Measurements from ENCODE around the gene PUM1.
A peak's percentile ranks its signal among the peaks of the same experiment; 100 is the strongest.

Gene PUM1

DNA sequence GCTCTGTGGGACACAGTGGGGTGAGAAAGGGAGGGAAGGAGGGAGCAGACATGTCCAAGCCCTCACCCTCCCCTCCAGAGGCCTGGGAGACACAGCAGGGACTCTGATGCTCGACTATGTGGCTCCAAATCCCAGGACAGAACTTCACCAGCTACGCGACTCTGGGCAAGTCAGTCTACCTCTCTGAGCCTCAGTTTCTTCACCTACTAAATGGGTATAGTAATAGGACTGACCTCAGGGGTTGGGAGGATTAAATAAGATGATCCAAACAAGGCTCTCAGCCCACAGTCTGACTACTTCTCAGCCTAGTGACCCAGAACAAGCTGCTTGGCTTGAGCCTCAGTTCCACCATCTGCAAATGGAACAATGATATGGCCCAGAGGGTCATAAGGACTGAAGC, 176.5 kb downstream of the PUM1 start:
- no peak for TF ChIP-seq JUND (IDR thresholded peaks at IDR 0.05; ENCODE audit: low read depth)
- no peak for DNase-seq (ENCODE audit: low read depth in 1 of 2, low spot score in 1 of 2)
- in situ Hi-C loops (cut with HindIII; ENCODE audit: low pct_unique_long_range_greater_than_20kb, low sequenced_read_pairs): no loop called here

DNA sequence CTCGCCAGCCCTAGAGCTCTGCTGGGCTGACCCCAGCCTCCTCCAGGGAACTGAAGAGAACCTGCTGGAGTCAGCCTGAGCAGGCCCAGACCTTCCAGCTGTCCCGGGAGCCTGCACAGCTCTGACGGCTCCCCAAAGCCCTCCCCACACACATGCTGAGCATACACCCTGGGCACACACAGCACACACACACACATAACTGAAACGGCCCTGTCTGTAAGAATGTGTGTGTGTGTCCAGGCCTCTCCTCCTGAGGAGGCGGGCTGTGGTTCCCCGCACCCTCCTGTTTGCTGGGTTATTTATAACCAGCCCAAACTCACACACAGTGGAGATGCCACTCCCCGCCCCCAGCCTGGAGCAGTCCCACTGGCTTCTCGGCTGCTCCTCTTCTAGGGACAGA, 177.1 kb downstream of the PUM1 start:
- peak; percentile 16 to 70 for DNase-seq (ENCODE audit: low read depth in 1 of 2, low spot score in 1 of 2)
- in situ Hi-C loops (cut with HindIII; ENCODE audit: low pct_unique_long_range_greater_than_20kb, low sequenced_read_pairs): no loop called here
- no peak for TF ChIP-seq JUND (IDR thresholded peaks at IDR 0.05; ENCODE audit: low read depth)

DNA sequence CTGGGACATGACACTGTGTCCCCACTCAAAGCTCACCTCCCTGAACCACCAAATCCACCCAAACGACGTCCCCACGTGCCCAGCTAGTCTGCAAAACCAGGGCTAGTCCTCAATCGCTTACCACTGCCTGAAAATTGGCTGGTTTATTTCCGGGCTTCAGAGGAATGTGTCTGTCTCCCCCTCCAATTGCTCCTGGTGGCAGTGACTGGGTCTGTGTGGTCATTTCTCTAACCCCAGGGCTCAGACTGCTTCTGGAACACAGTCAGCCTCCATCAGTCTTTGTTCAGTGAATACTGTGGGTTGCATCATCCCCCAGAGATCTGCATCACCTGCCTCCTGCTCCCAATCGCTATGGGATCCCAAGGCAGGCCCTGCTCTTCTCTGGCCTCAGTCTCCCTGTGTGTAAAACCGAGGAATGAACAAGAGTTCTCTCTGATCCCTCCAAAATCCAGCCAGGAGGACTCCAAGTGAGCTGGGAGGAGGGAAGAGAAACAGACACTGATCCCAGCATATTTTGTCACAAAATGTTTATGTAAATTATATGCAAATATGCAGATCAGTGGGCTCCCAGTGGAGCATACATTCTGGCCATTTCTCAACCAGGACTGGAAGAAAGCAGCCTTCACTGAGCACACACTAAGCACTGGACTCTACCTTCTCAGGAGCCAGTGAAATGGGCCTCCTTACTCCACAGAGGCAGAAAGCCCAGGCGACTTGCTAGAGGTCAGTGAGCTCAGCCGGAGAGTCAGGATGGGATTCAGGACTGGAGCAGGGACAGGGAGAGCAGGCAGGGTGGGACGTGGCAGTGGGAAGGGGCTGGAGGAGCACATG, 177.8 kb downstream of the PUM1 start:
- in situ Hi-C loops (cut with HindIII; ENCODE audit: low pct_unique_long_range_greater_than_20kb, low sequenced_read_pairs): no loop called here
- TF ChIP-seq JUND (IDR thresholded peaks at IDR 0.05; ENCODE audit: low read depth): no peak

DNA sequence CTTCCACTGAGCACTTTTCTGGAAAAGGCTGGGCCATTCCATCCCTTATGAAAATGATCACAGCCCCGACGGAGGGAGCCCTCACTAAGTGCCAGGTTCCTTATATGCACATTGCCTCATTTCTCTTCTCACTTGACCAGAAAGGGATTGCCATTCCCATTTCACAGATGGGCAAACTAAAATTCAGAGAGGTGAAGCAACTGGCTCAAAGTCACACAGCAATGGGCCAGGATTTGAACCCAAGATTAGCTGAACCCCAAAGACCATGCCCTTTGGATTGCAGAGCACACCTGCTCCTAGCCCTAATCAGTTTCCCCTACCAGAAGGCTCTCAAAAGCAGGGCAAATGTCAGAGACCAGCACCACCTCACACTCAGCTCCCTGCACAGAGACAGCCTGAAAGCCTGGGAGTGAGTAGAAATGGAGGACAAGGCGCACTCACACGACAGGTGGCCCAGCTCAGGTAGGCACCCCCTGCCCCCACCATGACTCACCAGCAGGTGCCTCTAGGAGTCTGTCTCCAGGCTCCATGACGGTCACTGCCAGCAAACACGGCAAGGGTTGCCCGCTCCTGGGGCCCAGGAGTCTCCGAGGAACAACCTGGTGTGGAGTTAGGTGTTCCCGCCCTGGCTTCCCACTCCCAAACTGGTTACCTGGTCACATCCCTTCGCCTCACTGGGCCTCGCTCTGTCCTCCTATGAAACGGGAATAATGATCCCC, 178.6 kb downstream of the PUM1 start:
- no peak for TF ChIP-seq JUND (IDR thresholded peaks at IDR 0.05; ENCODE audit: low read depth)
- in situ Hi-C loops (cut with HindIII; ENCODE audit: low pct_unique_long_range_greater_than_20kb, low sequenced_read_pairs): no loop called here
- DNase-seq (ENCODE audit: low read depth in 1 of 2, low spot score in 1 of 2): no peak

More for the DNA sequence above, 177.8 kb downstream of the PUM1 start:
- peak in 1 of 2 experiments; percentile 22 for DNase-seq (ENCODE audit: low read depth in 1 of 2, low spot score in 1 of 2)

DNA sequence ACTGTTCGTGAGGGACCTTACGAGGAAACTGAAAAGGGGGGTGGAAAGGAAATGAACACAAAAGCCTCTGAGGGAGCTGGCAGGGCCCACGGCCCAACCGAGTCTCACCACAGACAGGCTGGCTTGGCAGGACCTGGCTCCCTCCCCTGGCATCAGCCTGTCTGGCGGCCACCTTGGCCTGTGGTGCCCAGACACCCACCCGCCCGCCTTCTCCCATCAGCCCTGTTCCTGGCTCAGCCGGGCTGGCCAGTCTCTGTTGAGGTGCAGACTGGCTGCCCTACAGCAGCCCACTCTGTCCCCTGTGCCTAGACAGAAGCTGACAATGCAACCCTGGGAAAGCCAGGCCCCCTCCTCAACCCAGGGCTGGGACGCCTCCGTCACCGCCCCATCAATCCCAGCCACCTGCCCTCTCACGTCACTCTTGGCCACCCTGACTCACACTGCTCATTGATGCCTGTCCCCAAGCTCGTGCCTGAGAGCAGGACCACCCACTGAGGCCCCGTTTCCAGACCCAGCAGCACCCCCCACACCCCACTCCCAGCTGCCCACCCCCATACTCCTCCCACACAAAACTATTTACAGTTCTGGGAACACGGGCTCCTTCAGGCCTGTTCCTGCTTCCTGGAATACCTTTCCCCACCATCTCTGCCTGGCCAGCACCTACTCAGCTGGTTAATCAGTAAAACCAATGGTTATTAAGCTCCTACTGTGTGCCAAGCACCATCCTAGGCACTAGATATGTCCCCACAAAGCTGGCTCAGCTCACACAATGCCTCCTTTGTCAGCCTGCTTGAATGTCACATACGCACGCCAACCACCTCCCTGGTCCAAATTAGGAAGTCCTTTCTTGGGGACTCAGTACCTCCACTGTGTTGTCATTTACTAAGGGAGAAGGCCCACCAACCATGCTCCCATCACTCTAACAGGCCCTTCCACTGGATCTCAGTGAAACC, 179.7 kb downstream of the PUM1 start:
- in situ Hi-C loops (cut with HindIII; ENCODE audit: low pct_unique_long_range_greater_than_20kb, low sequenced_read_pairs): no loop called here
- TF ChIP-seq JUND (IDR thresholded peaks at IDR 0.05; ENCODE audit: low read depth): no peak
- no peak for DNase-seq (ENCODE audit: low read depth in 1 of 2, low spot score in 1 of 2)

DNA sequence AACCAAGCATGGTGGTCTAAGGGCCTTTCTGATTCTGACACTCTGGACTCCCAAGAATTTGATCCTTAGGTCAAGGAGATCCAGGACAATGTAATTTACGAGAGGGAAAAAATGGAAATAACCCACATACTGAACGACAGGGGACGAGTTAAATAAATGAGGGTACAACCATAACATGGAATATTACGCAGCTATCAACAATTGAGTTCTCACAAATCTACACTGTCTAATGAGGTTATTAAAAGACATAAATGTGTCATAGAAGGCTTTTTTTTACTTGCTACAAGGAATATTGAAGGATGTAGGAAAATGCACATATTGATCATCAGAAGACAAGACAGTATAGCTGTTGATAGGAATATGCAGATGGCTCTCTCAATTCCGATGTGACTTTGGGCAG, 180.8 kb downstream of the PUM1 start:
- in situ Hi-C loops (cut with HindIII; ENCODE audit: low pct_unique_long_range_greater_than_20kb, low sequenced_read_pairs): no loop called here
- no peak for DNase-seq (ENCODE audit: low read depth in 1 of 2, low spot score in 1 of 2)
- TF ChIP-seq JUND (IDR thresholded peaks at IDR 0.05; ENCODE audit: low read depth): no peak

DNA sequence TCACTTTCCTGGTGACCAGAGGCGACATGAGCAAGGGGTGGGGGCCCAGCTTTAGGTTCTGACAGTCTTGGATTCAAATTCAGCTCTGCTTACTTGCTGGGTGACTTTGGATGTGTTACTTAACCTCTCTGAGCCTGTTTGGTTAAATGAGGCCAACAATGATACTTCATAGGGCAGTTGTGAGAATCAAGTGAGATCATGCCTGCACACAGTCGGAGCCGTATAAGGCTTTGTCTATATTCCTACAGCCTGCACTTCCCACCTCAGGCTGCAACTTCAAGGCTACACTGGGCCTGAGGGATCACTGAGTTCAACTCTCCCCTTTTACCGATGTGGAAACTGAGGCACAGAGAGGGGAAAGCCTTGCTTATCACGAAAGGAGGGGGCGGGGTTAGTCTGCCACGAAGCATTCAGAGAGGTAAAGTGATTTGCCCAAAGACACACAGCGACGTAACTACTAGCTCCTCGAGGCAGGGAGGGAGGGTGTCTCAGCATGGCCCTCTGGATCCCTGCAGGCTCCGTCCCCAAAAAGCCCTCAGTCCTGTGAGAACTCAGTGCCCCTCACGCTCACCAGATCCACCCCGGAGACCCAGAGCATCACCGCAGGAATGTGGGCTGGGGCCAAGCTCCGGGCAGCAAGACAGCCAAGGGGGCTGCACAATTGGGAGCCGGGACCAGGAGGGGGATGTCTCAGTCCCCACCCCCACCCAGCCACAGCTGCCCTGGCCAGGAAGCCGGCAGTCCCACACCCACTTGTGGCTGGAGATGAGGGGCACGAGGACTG, 181.9 kb downstream of the PUM1 start:
- in situ Hi-C loops (cut with HindIII; ENCODE audit: low pct_unique_long_range_greater_than_20kb, low sequenced_read_pairs): no loop called here
- no peak for DNase-seq (ENCODE audit: low read depth in 1 of 2, low spot score in 1 of 2)
- TF ChIP-seq JUND (IDR thresholded peaks at IDR 0.05; ENCODE audit: low read depth): no peak

DNA sequence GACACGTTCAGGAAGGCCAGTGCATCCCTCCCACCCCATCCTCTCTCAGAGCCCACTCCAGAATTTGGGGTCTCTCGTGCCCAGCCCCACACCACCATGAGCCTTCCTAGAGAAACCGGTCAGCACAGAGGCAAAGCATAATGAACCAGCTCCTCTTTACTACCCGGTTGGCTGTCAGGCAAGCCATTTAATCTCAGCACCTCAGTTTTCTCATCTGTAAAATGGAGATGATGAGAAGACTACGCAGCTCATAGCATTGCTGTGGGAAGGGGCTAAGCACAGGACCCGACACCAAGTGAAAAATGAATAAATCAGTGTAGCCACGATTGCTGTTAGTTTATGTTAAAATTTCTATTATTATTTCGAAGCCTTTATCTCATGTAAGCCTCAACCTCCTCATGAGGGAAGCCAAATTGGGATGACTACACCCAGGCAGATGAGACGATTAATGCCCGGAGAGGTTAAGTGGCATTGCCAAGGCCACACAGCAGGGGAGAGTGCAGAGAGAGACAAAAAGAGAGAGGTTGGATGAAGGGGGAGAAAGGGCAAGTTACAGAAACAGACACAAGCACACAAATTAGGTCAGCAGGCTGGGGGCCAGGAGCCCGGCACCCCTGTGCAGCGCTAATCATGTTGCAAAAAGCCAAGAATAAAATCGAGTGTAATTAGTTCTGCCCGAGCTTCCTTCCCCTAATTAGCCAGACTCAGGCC, 182.7 kb downstream of the PUM1 start:
- in situ Hi-C loops (cut with HindIII; ENCODE audit: low pct_unique_long_range_greater_than_20kb, low sequenced_read_pairs): no loop called here
- no peak for DNase-seq (ENCODE audit: low read depth in 1 of 2, low spot score in 1 of 2)
- no peak for TF ChIP-seq JUND (IDR thresholded peaks at IDR 0.05; ENCODE audit: low read depth)

All from T47D (cell line).